GM12873 (cell line): ENCODE measurements around the gene MOB2.

Source experiments
- TF ChIP-seq, protein P1 (sequence below): IDR thresholded peaks from 2 replicates; pipeline ENCODE4 v1.5.1; 2012; ENCODE audit warnings: low read depth, mild to moderate bottlenecking, moderate library complexity, low read length, control low read depth; ENCODE audit not compliant: insufficient read depth; ENCODE audit errors: missing control alignments

The MOB2 gene

DNA sequence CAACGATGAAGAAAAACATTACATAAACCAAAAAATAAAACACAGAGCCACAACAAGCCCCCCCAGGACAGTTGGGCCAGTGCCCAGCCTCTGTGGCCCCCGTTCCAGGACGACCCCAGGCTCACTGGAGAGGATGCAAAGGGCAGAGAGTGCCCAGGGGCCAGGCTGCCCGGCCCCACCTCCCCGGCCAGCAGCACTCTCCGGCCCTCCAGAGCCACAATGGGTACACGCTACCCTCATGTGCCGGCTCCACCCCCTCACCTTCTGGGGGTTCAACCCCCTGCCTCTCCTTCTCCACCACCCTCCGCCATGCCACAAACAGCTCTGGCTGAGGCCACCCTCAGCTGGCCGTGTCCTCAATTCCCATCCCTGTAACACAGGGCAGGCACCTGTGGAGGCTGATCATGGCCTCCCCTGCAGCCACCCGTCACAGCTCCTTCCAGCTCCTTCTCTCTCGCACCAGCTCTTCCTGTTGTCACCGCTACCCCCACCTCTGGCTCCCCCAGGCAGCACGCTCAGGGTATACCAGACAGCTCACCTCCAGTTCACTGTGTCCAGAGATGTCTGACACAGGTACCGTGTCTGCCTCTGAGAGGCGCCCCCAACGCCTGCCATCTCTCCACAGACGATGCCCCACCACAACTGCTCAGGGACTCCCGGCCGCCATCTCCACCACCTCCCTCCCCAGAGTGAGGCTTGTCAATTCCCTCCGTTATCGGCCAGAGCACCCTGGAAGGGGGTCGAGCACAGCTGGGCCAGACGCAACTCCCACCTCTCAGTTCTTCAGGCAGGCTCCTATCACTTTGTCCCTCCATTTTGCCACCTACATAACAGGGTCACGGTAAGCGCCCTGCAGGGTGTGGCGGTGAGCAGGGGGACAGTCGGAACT, 30.8 kb upstream of the MOB2 start:
- TF ChIP-seq, protein P1, sequence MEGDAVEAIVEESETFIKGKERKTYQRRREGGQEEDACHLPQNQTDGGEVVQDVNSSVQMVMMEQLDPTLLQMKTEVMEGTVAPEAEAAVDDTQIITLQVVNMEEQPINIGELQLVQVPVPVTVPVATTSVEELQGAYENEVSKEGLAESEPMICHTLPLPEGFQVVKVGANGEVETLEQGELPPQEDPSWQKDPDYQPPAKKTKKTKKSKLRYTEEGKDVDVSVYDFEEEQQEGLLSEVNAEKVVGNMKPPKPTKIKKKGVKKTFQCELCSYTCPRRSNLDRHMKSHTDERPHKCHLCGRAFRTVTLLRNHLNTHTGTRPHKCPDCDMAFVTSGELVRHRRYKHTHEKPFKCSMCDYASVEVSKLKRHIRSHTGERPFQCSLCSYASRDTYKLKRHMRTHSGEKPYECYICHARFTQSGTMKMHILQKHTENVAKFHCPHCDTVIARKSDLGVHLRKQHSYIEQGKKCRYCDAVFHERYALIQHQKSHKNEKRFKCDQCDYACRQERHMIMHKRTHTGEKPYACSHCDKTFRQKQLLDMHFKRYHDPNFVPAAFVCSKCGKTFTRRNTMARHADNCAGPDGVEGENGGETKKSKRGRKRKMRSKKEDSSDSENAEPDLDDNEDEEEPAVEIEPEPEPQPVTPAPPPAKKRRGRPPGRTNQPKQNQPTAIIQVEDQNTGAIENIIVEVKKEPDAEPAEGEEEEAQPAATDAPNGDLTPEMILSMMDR = no peak

DNA sequence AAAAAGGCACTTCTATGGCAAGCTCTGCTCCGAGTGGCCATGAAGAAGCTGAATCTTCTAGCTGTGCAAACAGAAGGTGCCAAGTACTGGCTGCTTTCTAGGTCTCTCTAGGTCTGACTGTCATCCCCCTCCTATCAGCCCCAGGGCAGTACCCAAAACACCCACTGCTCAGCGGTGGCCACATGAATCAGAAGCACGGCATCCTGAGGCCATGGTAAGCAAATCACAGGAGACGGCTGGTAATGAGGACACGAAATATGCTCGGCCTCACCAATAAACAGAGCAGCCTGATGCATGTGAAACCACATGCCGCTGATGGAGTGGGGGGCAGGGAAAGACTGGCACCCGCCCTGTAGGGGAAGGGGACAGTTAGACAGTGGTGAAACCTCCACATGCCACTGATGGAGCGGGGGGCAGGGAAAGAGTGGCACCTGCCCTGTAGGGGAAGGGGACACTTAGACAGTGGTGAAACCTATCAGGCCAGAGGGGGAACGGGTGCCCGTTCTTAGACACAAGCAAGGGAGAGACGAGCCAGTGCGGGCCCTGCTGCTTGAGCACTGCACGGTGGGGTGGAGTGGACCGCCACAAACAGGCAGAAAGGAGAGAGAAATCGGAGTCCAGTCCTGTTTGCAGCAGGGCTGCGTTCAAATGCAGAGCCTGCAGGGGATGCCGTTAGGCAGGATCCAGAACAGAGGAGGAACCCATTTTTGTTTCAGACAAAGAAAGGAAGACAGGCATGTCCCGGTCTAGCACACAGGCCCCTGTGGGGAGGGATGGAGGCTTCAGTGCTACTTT, 29.9 kb upstream of the MOB2 start:
- TF ChIP-seq, protein P1 = no peak

DNA sequence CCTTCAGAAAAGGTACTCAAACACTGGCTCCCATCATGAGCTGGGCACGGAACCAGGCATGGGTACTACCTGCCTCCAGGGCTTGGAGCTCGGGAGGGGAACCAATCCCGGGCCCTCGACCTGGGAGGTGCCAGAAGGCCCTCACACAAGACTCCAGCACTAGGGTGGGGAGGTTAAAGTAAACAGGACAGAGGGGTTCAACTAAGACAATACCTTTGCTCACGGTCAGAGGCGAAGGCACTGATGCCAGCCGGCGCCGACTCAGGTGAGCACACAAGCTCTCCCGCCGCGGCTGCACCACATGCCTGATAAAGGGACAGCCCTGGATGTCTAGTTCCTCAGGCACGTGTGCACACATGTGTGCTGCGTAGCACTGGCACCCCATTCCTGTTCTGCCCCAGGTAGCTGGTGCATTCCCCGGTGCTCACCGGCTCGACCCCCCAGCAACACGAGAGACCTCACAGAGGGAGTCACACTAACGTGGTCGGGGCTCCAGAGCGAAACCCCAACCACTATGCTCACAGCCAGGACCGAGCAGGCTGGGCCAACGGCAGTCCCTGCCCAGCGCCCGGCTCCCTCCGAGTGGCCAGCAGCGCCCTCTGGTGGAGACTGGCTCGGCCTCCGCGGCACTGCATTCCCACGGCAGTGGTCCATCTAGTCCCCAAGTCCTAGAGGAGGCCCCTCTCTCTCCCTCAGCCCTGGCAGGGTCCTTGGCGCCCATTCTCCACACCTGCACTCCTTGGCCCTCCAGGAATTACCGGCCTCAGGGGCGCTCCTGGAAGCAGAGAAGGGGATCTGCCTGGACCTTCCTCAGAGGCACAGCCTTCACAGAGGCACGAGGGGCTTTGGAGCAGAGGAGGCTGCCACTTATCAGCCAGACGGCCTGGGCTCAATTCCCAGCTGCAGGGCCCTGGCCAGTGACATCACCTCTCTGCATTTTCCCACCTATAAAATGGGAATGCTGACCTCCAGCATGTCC, 28.8 kb upstream of the MOB2 start:
- TF ChIP-seq, protein P1 = peak; percentile 93

DNA sequence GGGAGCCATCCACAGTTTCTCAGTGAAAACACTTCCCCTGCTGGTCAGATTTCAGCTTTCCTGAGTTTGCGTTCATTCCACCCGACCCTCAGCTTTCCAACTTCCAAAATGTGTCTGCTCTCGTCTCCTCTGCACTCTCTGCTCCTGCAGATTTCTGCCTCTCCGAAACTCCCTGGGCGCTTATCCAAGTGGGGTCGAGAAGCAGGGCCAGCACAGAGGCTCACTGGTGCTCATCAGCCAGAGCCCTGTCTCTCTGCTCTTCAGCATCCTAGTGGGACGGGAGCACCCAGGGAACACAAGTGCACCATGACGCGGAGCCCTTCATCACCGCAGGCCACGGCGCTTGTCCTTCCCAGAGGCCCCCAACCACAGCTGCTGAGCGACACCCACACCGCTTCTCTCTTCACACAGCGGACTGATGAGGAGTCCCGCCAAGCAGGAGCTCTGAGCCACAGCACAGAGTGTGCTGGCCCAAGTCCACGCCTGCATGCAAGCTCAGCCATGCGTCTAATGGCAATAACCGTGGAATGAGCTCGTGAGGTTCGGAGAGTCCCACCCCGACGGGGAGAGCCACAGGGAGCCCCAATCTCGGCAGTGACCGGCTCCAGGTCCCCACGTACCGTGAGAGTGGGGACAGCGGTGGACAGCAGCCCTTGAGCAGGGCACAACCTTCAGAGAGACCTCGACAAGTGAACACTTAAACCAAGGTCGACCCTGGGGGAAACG, 27.9 kb upstream of the MOB2 start:
- TF ChIP-seq, protein P1 = no peak

DNA sequence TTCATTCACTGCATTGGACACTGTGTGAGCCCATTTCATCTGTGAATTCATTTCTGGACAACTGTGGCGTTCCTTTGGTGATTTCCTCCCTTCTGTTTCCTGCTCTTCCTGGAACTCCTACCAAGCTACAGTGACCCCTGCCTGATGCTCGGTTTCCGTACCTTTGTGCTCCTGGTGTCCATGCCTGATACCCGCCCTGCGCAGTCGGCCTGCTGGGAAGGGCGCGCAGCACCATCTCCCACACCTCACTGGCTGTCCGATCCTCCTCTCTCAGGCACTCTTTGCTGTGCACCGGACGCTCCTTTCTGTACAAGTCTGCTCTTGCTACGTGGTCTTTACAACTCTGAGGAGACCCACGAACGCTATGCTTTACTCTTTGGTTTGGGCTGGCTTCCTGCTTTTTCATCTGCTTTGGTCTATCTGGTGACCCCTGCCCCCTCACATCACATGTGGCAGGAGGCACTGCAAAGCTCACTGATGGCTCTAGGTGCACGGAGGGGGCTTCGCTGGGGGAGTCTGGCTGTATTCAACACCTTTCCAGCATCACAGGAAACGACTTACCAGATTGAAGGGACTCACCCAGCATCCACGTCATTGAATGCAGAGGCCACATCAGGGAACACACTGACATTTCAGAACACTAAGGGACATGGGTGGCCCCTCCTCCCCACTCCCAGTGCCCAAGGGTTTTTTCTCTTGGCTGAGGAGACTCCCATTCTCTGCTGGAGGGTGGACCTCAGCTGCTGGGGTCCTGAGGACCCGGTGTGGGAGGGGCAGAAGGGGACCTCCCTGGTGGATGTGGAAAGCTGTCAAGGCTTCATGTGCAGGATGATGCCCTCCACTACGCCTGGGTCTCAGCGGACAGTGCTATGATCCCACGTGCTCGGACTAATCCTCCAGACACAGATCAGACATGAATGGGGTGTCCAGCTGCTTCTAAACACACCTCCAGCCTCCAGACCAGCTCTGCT, 27.0 kb upstream of the MOB2 start:
- TF ChIP-seq, protein P1 = no peak
